Upper lobe of left lung (tissue), 6 donors: ENCODE data around the gene VIPR1. TPM values are rescaled to one million over a fixed set of nuclear protein-coding genes. Genes with fewer than 3 reads are reported as not detected.

Experiments
- ATAC-seq, 2 donors: fragments of 200-7000 bp; cut with Tn5 transposase; one replicate each; pipeline ENCODE4 v1.9.1; 2022; ENCODE audit warnings: mild to moderate bottlenecking in 2 of 2, moderate library complexity in 2 of 2; ENCODE audit not compliant: low FRiP score in 2 of 2
- DNase-seq, 2 donors: peaks; one replicate each; pipeline ENCODE4 v3.0.0-alpha.2; 2019 to 2020
- H3K27ac ChIP-seq, 4 donors: fragments of 200-600 bp; sonication (generic); one replicate each; pipeline ENCODE4 v1.5.1; 2016 to 2019
- H3K27me3 ChIP-seq, 4 donors: fragments of 200-600 bp; sonication (generic); one replicate each; pipeline ENCODE4 v1.5.1; 2017 to 2019
- H3K36me3 ChIP-seq, 4 donors: fragments of 200-600 bp; sonication (generic); one replicate each; pipeline ENCODE4 v1.5.1; 2016 to 2019
- H3K4me1 ChIP-seq, 4 donors: fragments of 200-600 bp; sonication (generic); one replicate each; pipeline ENCODE4 v1.5.1; 2018 to 2019
- H3K4me3 ChIP-seq, 4 donors: fragments of 200-600 bp; sonication (generic); one replicate each; pipeline ENCODE4 v1.5.1; 2017 to 2019; ENCODE audit warnings: mild to moderate bottlenecking in 2 of 4, moderate library complexity in 1 of 4
- H3K9me3 ChIP-seq, 4 donors: fragments of 200-600 bp; sonication (generic); one replicate each; pipeline ENCODE4 v1.5.1; 2018 to 2019
- CTCF ChIP-seq, 6 experiments: fragments of 450-650 bp in 4 of 6; fragments of 200-600 bp in 2 of 6; sonication (generic) in 2 of 6; IDR thresholded peaks; one replicate each; pipeline ENCODE4 v1.5.1; 2016 to 2019; ENCODE audit warnings: antibody characterized with exemption in 6 of 6
- EP300 ChIP-seq, 4 donors: sonication (generic); formaldehyde crosslinking; IDR thresholded peaks; one replicate each; pipeline ENCODE4 v1.5.1; 2017; ENCODE audit warnings: antibody characterized with exemption in 4 of 4, control low read depth in 2 of 4
- POLR2A ChIP-seq, 4 donors: fragments of 450-650 bp; IDR thresholded peaks; one replicate each; pipeline ENCODE4 v1.5.1; 2016 to 2017; ENCODE audit warnings: antibody characterized with exemption in 4 of 4, mild to moderate bottlenecking in 2 of 4
- POLR2AphosphoS5 ChIP-seq, 2 donors: sonication (generic); formaldehyde crosslinking; IDR thresholded peaks; one replicate each; pipeline ENCODE4 v1.5.1; 2017; ENCODE audit warnings: antibody characterized with exemption in 2 of 2
- WGBS, 2 donors: methylation state at CpG; one replicate each; pipeline ENCODE4 v1.1.5; 2017 to 2018; 5-methylcytosine and 5-hydroxymethylcytosine counted together
- total RNA-seq, 6 donors: library from RNA; depleted of rRNA in 4 of 6; stranded (reverse); fragments of >200 nt in 4 of 6; gene quantifications; one replicate each; pipeline versions ENCODE4 v1.1.0 to v1.2.1, GENCODE V29; 2016 to 2021
- donor health status: DM: no; HTN: no; CAD: no; lungs with moderate emphysema.
- donor health status: DM: no; HTN: yes; CAD: no; lungs with severe emphysema.

Gene VIPR1
- total RNA-seq, 6 donors from 2014 or later: 92.6 to 577 (median 198) TPM

GRCh38 chr3:42545284-42545900 lies 42.9 kb downstream of the VIPR1 start:
- peak in 1 of 4 donors; percentile 43 for TF ChIP-seq EP300 (IDR thresholded peaks at IDR 0.05)
- no peak for TF ChIP-seq POLR2A (IDR thresholded peaks at IDR 0.05)
- Histone ChIP-seq H3K27me3 (no peaks in the 10 kb centered on the region), H3K9me3 (no peaks in the 10 kb centered on the region), H3K27ac (peak overlapping the region; percentile 88 to 92 (median 90)), H3K36me3 (peaks cover 0 to 11% (median 3%) of the 10 kb centered on the region in 4 donors), H3K4me3 (no peak overlapping the region), H3K4me1 (peaks cover 64 to 72% (median 71%) of the 10 kb centered on the region in 4 donors)
- peak in 1 of 2 donors; percentile 8 for ATAC-seq
- DNase-seq: peak in 1 of 2 donors; percentile 71
- WGBS, 2 donors: 31 to 35% methylated on average over 4 to 5 of the region's 5 CpGs

DNA sequence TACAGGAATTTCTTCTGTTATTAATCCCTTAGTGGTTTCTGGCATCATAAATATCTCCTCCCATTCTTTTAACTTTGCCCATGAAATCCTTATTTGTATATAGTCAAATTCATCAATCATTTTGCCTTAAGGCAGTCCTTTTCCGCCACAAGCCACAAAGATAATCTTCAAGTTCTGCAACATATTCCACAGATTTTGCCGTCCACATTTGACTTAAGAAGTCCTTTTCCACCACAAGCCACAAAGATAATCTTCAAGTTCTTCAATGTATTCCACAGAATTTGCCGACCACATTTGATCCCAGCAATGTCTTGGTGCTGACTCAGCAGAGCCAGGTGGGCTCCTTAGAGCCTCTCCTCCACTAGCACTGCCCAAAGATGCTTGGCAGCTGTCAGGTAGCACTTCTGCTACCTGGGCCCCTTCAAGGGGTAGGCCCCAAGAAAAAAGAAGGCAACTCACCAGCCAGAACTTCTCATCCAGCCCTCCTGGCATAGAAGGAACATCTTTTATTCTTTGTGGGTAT lies 44.3 kb downstream of the VIPR1 start:
- Histone ChIP-seq H3K27ac (peak overlapping the region; percentile 45 to 92 (median 88)), H3K9me3 (no peaks in the 10 kb centered on the region), H3K36me3 (peaks cover 0 to 19% (median 3%) of the 10 kb centered on the region in 4 donors), H3K4me1 (peaks cover 53 to 62% (median 59%) of the 10 kb centered on the region in 4 donors), H3K27me3 (no peaks in the 10 kb centered on the region), H3K4me3 (no peak overlapping the region)
- ATAC-seq (no peak), DNase-seq (peak in 1 of 2 donors; percentile 11)
- TF ChIP-seq POLR2AphosphoS5 (IDR thresholded peaks at IDR 0.05): no peak
- TF ChIP-seq POLR2A (IDR thresholded peaks at IDR 0.05): no peak
- no peak for TF ChIP-seq EP300 (IDR thresholded peaks at IDR 0.05)
- no peak for TF ChIP-seq CTCF (IDR thresholded peaks at IDR 0.05)
- 83 to 98% methylated on average over 3 of the region's 3 CpGs for WGBS, 2 donors

- Histone ChIP-seq H3K4me1 (peaks cover 50 to 55% (median 53%) of the 10 kb centered on the region in 4 donors), H3K27me3 (no peaks in the 10 kb centered on the region), H3K27ac (peak overlapping the region; percentile 45 to 92 (median 88)), H3K4me3 (no peak overlapping the region), H3K36me3 (peaks cover 0 to 26% (median 4%) of the 10 kb centered on the region in 4 donors), H3K9me3 (no peaks in the 10 kb centered on the region)
- ATAC-seq (peak in 1 of 2 donors; percentile 76), DNase-seq (peak; percentile 82 to 93)
- TF ChIP-seq POLR2AphosphoS5 (IDR thresholded peaks at IDR 0.05) (no peak), CTCF (IDR thresholded peaks at IDR 0.05) (peak; percentile 88 to 92 (median 90))
- 40 to 46% methylated on average over 4 to 7 of the region's 7 CpGs for WGBS, 2 donors
Measured at GRCh38 chr3:42547401-42547945, 45.0 kb downstream of the VIPR1 start.

DNA sequence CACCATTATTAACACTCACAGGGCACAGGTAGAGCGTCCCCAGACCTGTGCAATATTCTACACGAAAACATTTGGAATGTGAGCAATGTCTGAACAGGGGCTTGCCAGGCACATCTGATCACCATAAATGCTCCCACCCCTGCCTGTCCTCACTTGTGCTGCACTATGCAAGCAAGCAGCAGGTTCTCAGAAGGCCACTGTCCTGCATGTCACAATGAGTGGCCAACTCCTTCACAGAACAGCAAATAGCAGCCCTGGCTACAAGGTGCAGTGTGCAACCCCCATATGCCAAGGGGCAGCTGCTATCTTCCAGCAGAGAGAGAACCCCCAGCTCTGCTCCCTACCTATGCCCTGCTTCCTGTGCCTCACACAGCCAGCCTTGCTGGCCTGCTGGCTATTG lies 46.7 kb downstream of the VIPR1 start:
- Histone ChIP-seq H3K4me3 (no peak overlapping the region), H3K36me3 (peaks cover 12 to 41% (median 17%) of the 10 kb centered on the region in 4 donors), H3K27me3 (no peaks in the 10 kb centered on the region), H3K4me1 (peaks cover 36 to 40% (median 38%) of the 10 kb centered on the region in 4 donors), H3K27ac (peak overlapping the region in 1 of 4 donors; percentile 0), H3K9me3 (no peaks in the 10 kb centered on the region)
- WGBS, 2 donors: 89 to 96% methylated on average over 2 of the region's 2 CpGs
- ATAC-seq: no peak
- TF ChIP-seq EP300 (IDR thresholded peaks at IDR 0.05) (no peak), CTCF (IDR thresholded peaks at IDR 0.05) (no peak), POLR2AphosphoS5 (IDR thresholded peaks at IDR 0.05) (no peak), POLR2A (IDR thresholded peaks at IDR 0.05) (no peak)
- no peak for DNase-seq

GRCh38 chr3:42550250-42550649 lies 47.8 kb downstream of the VIPR1 start:
- TF ChIP-seq CTCF (IDR thresholded peaks at IDR 0.05) (no peak), EP300 (IDR thresholded peaks at IDR 0.05) (no peak), POLR2A (IDR thresholded peaks at IDR 0.05) (no peak), POLR2AphosphoS5 (IDR thresholded peaks at IDR 0.05) (no peak)
- H3K9me3 ChIP-seq: no peaks in the 10 kb centered on the region
- H3K4me1 ChIP-seq: peaks cover 26 to 32% (median 29%) of the 10 kb centered on the region in 4 donors
- ATAC-seq: no peak
- H3K27me3 ChIP-seq: no peaks in the 10 kb centered on the region
- DNase-seq: no peak
- H3K27ac ChIP-seq: peak overlapping the region in 1 of 4 donors; percentile 13
- H3K4me3 ChIP-seq: no peak overlapping the region
- H3K36me3 ChIP-seq: peaks cover 20 to 52% (median 23%) of the 10 kb centered on the region in 4 donors
- 36 to 71% methylated on average over 1 of the region's 1 CpG for whole genome bisulfite sequencing, 2 donors
